Activated gamma-delta T cell treated with Interleukin-2 at 50 U/mL for 16 hours (primary cell): ENCODE measurements around the gene TMEM143.
"Not testable (repeated sequence)": the region's sequence is repeated elsewhere in the genome, so short reads cannot be mapped to it uniquely, and the experiment has no call there.

ENCODE experiments used
- DNase-seq: peaks from one replicate; pipeline ENCODE4 v3.0.0-alpha.2; 2020

The TMEM143 gene

GRCh38 chr19:48390188-48391099 is 26.7 kb upstream of the TMEM143 start:
- peak; percentile 56 for DNase-seq

GRCh38 chr19:48386981-48387380 is 23.2 kb upstream of the TMEM143 start:
- no peak for DNase-seq

DNA sequence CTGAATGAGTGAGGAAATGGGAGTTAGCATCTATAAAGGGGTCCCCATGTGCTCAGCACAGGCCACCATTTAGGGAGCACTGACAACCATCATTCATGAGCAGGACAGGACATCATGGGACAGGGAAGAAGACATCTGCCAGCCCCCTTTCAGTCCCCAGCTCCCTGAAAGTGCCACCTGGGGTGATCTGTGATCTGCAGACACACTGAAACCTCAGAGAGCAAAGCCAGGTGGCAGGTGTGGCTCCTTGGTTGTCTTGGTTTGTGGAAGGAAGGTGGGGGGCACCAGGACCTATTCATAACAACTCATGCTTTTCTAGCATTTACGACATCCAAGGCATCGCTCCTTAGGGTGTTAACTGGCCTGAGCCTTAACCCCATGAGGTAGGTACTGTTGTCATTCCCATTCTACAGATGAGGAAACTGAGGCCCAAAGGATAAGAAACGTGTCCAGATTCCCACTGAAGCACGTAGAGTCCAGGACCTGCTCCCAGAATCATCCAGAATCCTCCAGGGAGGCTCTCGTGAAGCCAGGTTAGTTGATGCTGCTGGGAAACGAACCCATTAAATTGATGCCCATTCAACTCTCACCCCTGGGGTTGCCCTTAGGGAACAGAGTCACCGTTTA is 21.8 kb upstream of the TMEM143 start:
- DNase-seq, result no peak

DNA sequence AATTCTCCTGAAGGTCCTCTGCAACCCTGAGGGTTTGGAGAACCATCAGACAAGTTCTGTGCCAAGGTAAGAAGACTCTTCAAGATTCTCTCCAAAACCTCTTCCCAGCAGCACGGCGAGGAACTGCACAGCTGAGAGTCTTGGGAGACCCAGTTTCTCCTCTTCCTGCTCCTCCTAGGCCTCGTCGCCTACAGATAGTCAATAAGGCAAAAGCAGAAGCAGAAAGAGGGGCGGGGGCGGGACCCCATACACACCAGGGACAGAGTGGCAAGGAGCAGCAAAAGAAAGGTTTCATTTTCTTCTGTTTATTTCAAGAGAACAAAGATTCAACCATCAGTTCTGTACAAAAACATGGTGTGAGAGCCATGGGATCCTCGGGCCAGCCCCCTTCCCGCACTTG is 18.5 kb upstream of the TMEM143 start:
- no peak for DNase-seq

GRCh38 chr19:48381178-48381950 is 17.6 kb upstream of the TMEM143 start:
- DNase-seq, result no peak

DNA sequence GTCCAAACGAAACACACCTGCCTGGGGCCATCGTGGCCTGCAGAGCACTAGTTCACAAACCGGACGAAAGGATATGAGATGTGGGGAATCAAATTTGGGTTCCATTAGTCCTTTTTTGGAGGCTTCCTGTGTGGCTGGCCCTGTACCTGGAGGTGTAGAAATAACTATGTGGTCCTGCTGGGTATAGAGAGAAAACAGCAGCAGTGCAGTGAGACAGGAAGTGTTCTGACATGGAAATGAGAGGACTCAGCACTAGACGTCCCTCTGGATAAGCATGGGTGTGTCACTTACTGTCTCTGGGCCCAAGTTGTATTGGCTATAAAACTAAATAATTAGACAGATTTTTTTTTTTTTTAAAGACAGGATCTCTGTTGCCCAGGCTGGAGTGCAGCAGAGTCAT is 15.3 kb upstream of the TMEM143 start:
- DNase-seq, result no peak

GRCh38 chr19:48378194-48378570 is 14.4 kb upstream of the TMEM143 start:
- DNase-seq, result no peak

DNA sequence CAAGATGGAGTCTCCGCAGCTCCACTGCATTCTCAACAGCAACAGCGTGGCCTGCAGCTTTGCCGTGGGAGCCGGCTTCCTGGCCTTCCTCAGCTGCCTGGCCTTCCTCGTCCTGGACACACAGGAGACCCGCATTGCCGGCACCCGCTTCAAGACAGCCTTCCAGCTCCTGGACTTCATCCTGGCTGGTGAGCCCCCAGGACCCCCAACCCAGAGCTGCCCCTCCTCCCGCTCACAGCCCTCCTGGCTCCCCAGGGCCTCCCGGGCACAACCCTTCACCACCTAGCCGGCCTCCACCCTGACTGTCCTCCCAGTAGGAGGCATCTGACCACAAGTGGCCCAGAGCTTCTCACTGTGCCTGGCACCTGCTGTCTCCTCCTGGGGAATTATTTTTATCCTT is 9.8 kb upstream of the TMEM143 start:
- DNase-seq, result no peak

DNA sequence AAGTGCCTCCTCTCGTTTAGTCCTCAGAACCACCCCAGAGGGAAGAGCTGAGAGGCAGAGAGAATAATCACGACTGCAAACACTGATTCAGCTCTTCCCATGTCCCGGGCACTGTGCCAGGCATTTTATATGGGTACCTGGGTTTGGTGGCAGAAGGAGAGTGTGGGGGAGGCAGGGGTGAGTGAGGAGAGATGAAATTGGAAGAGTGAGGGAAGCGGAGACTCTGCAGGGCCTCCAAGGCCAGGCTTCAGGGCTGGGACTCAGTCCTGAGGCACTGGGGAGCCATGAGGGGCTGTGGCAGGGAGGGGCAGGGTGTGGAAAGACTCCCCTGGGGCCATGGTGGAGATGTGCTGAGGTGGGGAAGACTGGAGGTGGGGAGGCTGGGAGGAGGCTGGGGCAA is 9.2 kb upstream of the TMEM143 start:
- no peak for DNase-seq

DNA sequence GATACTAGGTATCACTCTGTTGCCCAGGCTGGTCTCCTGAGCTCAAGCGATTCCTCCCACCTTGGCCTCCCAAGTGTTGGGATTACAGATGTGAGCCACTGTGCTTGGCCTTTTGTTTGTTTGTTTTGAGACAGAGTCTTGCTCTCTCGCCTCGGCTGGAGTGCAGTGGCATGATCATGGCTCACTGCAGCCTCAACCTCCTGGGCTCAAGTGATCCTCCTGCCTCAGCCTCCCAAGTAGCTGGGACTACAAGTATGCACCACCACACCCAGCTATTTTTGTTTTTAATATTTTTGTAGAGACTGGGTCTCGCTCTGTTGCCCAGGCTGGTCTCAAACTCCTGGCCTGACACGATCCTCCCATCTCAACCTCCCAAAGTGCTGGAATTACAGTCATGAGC is 8.0 kb upstream of the TMEM143 start:
- not testable (repeated sequence) for DNase-seq

GRCh38 chr19:48371367-48371766 is 7.6 kb upstream of the TMEM143 start:
- no peak for DNase-seq

DNA sequence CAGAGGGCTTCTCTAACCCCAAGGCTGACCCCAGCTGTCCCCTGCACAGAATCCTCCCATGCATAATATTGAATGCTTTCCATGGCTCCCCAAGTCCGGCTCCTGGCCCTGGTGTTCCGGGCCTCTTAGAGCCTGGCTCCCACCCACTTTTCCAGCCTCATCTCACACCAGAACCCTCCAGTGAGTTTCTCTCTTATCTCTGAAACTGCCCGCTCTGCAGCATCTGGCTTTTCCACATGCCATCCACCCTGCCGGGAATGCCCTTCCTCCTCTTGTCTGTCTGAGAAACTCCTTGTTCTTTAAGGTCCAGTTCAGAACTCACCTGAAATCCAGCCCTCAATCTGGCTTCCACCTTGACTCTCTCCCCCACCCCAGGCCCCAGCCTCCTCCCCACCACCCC is 7.2 kb upstream of the TMEM143 start:
- DNase-seq, result no peak

DNA sequence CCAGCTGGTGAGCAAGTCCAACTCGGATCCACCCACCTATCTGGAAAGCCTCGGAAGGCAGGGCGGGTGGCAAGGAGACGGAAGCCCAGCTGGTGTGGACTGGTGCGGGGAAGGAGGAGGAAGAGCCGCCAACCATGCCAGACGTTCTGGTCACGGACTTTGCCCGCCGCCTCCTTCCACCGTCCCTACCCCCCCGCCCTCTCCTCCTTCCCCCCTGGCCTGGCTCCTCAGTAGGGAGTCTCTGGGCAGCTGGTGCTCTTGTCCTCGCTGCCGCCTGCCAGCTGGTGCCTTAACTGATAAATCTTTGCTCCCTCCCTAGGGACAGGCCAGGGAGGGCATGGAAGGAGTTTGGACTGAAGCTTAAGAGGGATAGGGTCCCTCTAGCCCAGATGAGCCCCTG is 5.2 kb upstream of the TMEM143 start:
- DNase-seq, result no peak

DNA sequence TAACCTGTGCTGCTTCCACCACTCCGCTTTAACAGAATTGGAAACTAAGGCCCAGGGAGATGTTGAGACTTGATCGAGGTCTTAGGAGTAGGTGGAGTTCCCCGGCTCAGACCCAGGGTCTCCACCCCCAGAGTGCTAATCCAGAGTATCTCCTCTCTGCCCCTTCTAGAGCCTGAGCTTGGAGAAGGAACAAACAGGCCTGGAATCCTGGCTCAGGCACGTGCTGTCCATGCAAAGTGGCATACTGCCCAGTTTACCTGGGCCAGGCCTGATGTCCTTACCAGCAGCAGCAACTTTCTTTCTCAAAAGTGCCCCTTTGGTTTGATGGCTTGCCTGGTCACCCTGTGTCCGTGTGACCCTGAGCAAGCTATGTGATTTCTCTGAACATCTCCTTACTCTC is 4.1 kb upstream of the TMEM143 start:
- no peak for DNase-seq

DNA sequence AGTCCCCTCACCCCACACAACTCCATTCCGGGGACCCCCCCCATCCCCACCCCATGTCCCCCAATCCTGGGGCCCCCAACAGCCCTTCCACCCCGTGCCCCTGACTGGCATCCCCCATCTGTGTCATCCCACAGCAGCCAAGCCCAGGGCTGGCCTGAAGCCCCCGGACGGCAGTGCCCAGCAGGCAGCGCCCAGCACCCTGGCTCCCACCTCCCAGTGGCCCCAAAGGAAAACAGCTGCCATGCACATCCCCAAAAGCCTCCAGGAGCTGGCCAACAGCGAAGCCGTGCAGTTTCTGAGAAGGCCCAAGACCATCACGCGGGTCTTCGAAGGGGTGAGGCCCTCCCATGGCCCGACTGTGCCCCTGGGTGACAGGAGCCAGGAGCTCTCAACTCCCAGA is 1.9 kb upstream of the TMEM143 start:
- DNase-seq, result no peak

- no peak for DNase-seq
Measured at GRCh38 chr19:48364598-48365348, 1.0 kb upstream of the TMEM143 start.

GRCh38 chr19:48363500-48363809 is 285 bp downstream of the TMEM143 start:
- no peak for DNase-seq

DNA sequence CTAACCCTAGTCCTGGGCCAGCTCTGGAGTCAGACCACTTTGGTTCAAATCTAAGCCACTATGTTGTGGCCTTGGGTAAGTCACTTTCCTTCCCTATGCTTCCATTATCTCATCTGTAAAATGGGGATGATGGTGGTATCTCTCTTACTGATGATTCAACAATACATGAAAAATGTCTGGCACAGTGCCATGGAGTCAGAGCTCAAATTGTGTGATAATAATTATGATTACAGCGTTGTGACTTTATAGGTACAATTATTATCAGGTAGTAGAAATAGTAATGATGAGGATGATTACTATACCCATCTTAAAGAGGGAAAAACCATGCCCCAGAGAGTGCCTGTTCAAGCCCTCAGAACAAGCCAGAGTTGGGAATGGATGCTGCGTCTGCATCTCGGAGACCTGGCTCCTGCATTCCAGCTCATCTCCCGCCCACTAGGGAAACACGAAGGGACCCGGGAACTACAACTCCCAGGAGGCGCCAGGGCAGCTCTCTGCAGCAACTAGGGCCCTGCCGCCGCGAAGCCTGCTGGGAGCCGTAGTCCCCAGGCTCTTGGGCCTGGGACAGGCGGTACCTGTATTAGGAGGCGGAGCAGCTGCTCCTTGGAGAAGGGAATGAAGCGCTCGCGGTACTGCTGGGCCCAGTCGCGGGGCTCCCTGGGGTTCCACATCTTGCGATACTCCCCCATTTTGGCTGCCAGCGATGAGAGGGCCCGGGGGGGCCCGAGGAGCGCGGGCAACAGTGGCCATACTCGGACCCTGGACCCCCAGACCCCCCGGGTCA is 832 bp downstream of the TMEM143 start:
- peak; percentile 85 for DNase-seq

DNA sequence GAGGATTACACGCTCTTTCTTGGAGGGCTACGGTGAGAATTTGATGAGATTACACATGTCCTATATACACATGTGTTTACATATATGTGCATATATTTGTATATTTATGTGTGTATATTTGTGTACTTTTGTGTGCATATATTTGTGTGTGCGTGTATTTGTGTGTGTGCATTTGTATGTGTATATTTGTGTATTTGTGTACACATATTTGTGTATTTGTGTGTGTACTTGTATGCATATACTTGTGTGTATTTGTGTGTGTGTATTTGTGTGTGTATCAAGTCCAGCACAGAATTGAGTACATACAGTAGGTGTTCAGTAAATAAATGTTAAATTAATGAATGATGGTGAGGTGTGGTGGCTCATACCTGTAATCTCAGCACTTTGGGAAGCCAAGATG is 1.8 kb downstream of the TMEM143 start:
- no peak for DNase-seq

DNA sequence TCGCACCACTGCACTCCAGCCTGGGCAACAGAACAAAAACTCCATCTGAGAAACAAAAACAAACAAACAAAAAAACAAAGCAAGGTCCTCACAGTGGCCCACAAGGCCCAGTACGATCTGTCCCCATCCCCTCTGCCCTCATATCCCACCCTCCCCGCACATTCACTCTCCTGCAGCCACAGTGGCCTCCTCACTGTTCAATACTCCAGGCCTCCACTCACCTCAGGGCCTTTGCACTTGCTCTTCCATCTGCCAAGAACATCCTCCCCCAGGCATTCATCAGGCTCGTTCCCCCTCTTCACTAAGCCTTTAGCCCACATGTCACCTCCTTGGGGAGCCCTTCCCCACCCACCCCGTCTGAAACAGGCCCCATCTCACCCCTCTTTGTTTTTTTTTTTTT is 4.6 kb downstream of the TMEM143 start:
- DNase-seq, result no peak

GRCh38 chr19:48355365-48355954 is 8.3 kb downstream of the TMEM143 start:
- DNase-seq, result no peak
